Astrocyte (in vitro differentiated cells and primary cell): ENCODE data around the gene SEC61B. TPM values are rescaled to one million over a fixed set of nuclear protein-coding genes. Genes with fewer than 3 reads are reported as not detected.

Source experiments
- DNase-seq: peaks from one replicate; pipeline ENCODE4 v3.0.0-alpha.2; 2010; ENCODE audit warnings: low read depth
- FAIRE-seq: peaks from 2 replicates; lab custom pipeline; 2011; peaks lifted over from hg19 to GRCh38; lab: Jason Lieb, UNC
- H2AFZ ChIP-seq: 2 replicates; pipeline ENCODE4 v1.6.0; 2012; ENCODE audit warnings: low read depth, low read length, inconsistent platforms
- H3K27ac ChIP-seq: 2 replicates; pipeline ENCODE4 v1.5.1; 2011; ENCODE audit warnings: low read depth, low read length, inconsistent platforms
- H3K27me3 ChIP-seq: 2 replicates; pipeline ENCODE4 v1.6.0; 2011; ENCODE audit warnings: low read length, inconsistent platforms; ENCODE audit not compliant: insufficient read depth
- H3K36me3 ChIP-seq: 2 replicates; pipeline ENCODE4 v1.5.1; 2011; ENCODE audit warnings: low read length, inconsistent platforms; ENCODE audit not compliant: insufficient read depth
- H3K4me1 ChIP-seq: 2 replicates; pipeline ENCODE4 v1.5.1; 2011; ENCODE audit warnings: low read length, inconsistent platforms; ENCODE audit not compliant: insufficient read depth
- H3K4me2 ChIP-seq: 2 replicates; pipeline ENCODE4 v1.6.0; 2012; ENCODE audit warnings: low read length, inconsistent platforms
- H3K4me3 ChIP-seq: 2 replicates; pipeline ENCODE4 v1.5.1; 2011; ENCODE audit warnings: low read depth, mild to moderate bottlenecking, low read length, inconsistent platforms; ENCODE audit not compliant: insufficient read depth
- H3K79me2 ChIP-seq: 2 replicates; pipeline ENCODE4 v1.6.0; 2012; ENCODE audit warnings: mild to moderate bottlenecking, low read length, inconsistent platforms; ENCODE audit not compliant: insufficient read depth
- H3K9ac ChIP-seq: 2 replicates; pipeline ENCODE4 v1.6.0; 2012; ENCODE audit warnings: mild to moderate bottlenecking, low read length, inconsistent platforms
- H3K9me3 ChIP-seq: 2 replicates; pipeline ENCODE4 v1.5.1; 2012; ENCODE audit warnings: low read depth, mild to moderate bottlenecking, low read length, inconsistent platforms; ENCODE audit not compliant: insufficient read depth
- H4K20me1 ChIP-seq: 2 replicates; pipeline ENCODE4 v1.6.0; 2012; ENCODE audit warnings: low read length, inconsistent platforms; ENCODE audit not compliant: insufficient read depth
- H3K27ac Mint-ChIP-seq: one replicate; pipeline ENCODE4 v1.8.0; 2021; ENCODE audit warnings: mild to moderate bottlenecking, mixed read lengths; ENCODE audit not compliant: unreplicated experiment
- H3K27me3 Mint-ChIP-seq: one replicate; pipeline ENCODE4 v1.8.0; 2021; ENCODE audit warnings: low read depth, mixed read lengths; ENCODE audit not compliant: unreplicated experiment
- H3K36me3 Mint-ChIP-seq: one replicate; pipeline ENCODE4 v1.8.0; 2021; ENCODE audit warnings: low read depth, mixed read lengths; ENCODE audit not compliant: unreplicated experiment
- H3K4me1 Mint-ChIP-seq: one replicate; pipeline ENCODE4 v1.8.0; 2021; ENCODE audit warnings: low read depth, mixed read lengths; ENCODE audit not compliant: unreplicated experiment
- H3K4me3 Mint-ChIP-seq: one replicate; pipeline ENCODE4 v1.8.0; 2021; ENCODE audit warnings: mild to moderate bottlenecking, moderate library complexity, mixed read lengths; ENCODE audit not compliant: unreplicated experiment
- H3K9me3 Mint-ChIP-seq: one replicate; pipeline ENCODE4 v1.8.0; 2021; ENCODE audit warnings: mild to moderate bottlenecking, mixed read lengths; ENCODE audit not compliant: unreplicated experiment
- EZH2 ChIP-seq: IDR thresholded peaks from 2 replicates; pipeline ENCODE4 v1.6.1; 2012; ENCODE audit warnings: mild to moderate bottlenecking, low read length, inconsistent platforms; ENCODE audit not compliant: insufficient read depth
- total RNA-seq: library from RNA; stranded (reverse); gene quantifications from 2 replicates; pipeline ENCODE4 v1.2.1, GENCODE V29; 2021
- TF ChIP-seq, protein P1 (sequence below): IDR thresholded peaks from 2 replicates; pipeline ENCODE4 v1.5.1; 2011; ENCODE audit warnings: low read depth, mild to moderate bottlenecking, inconsistent platforms, low read length, moderate library complexity; ENCODE audit not compliant: insufficient read depth

SEC61B gene
- total RNA-seq, 1 donor from 2014 or later: 263 TPM

GRCh38 chr9:99197124-99197630, 24.9 kb upstream of the SEC61B start:
- Mint-ChIP-seq H3K9me3 (peaks cover 4% of the 10 kb centered on the region), H3K4me3 (no peak overlapping the region), H3K4me1 (peaks cover 2% of the 10 kb centered on the region), H3K36me3 (no peaks in the 10 kb centered on the region), H3K27me3 (peaks cover 14% of the 10 kb centered on the region), H3K27ac (no peak overlapping the region)
- Histone ChIP-seq H4K20me1 (no peaks in the 10 kb centered on the region), H3K9ac (no peak overlapping the region), H3K27me3 (no peaks in the 10 kb centered on the region), H3K79me2 (no peaks in the 10 kb centered on the region), H3K27ac (no peak overlapping the region), H3K36me3 (no peaks in the 10 kb centered on the region), H3K4me3 (no peak overlapping the region), H2AFZ (no peak overlapping the region), H3K4me2 (no peak overlapping the region), H3K9me3 (no peaks in the 10 kb centered on the region), H3K4me1 (no peaks in the 10 kb centered on the region)
- TF ChIP-seq EZH2: no peak
- TF ChIP-seq, protein P1, sequence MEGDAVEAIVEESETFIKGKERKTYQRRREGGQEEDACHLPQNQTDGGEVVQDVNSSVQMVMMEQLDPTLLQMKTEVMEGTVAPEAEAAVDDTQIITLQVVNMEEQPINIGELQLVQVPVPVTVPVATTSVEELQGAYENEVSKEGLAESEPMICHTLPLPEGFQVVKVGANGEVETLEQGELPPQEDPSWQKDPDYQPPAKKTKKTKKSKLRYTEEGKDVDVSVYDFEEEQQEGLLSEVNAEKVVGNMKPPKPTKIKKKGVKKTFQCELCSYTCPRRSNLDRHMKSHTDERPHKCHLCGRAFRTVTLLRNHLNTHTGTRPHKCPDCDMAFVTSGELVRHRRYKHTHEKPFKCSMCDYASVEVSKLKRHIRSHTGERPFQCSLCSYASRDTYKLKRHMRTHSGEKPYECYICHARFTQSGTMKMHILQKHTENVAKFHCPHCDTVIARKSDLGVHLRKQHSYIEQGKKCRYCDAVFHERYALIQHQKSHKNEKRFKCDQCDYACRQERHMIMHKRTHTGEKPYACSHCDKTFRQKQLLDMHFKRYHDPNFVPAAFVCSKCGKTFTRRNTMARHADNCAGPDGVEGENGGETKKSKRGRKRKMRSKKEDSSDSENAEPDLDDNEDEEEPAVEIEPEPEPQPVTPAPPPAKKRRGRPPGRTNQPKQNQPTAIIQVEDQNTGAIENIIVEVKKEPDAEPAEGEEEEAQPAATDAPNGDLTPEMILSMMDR: no peak
- FAIRE-seq: no peak
- no peak for DNase-seq

DNA sequence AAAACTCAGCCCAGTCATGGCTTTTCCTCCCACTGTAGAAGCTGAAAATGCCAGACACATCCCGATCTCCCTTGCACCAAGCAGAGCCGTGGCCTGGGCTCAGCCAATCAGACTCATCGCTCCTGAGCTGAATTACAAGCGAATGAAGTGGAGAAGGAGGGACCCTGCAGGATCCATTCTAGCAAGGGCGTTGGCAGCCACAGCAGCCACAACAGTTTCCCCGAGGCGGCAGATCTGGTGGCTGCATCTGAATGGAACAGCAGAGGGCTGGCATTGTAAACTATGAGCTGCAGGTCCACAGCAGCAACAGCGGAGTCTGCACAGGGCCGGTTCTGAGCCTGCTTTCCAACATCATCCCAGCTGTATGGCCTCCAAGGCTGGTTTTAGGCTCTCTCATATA, 24.1 kb upstream of the SEC61B start:
- H3K9me3 Mint-ChIP-seq: peaks cover 4% of the 10 kb centered on the region
- Histone ChIP-seq H2AFZ (no peak overlapping the region), H3K9me3 (no peaks in the 10 kb centered on the region)

More for the DNA sequence above, 24.1 kb upstream of the SEC61B start:
- no peaks in the 10 kb centered on the region for H3K4me1 ChIP-seq
- no peaks in the 10 kb centered on the region for H4K20me1 ChIP-seq
- Mint-ChIP-seq H3K36me3 (no peaks in the 10 kb centered on the region), H3K4me1 (peaks cover 2% of the 10 kb centered on the region), H3K27me3 (peaks cover 14% of the 10 kb centered on the region), H3K27ac (no peak overlapping the region), H3K4me3 (no peak overlapping the region)
- no peak for FAIRE-seq
- H3K79me2 ChIP-seq: no peaks in the 10 kb centered on the region
- H3K4me3 ChIP-seq: no peak overlapping the region
- no peak overlapping the region for H3K4me2 ChIP-seq
- no peak for DNase-seq
- no peak overlapping the region for H3K27ac ChIP-seq
- TF ChIP-seq, protein P1: no peak
- no peak for TF ChIP-seq EZH2
- no peak overlapping the region for H3K9ac ChIP-seq
- H3K27me3 ChIP-seq: no peaks in the 10 kb centered on the region
- H3K36me3 ChIP-seq: no peaks in the 10 kb centered on the region
